Neural progenitor cell (in vitro differentiated cells): Measurements from ENCODE around the gene SDF4.

Experiments
- EZH2 ChIP-seq: fragments of 200-600 bp; sonication (generic); IDR thresholded peaks from 2 replicates; pipeline ENCODE4 v1.6.1; 2017; ENCODE audit warnings: antibody characterized with exemption, mild to moderate bottlenecking, moderate library complexity
- EZH2phosphoT487 ChIP-seq: fragments of 200-600 bp; sonication (generic); IDR thresholded peaks from 2 replicates; pipeline ENCODE4 v1.6.1; 2017; ENCODE audit warnings: antibody characterized with exemption
- TF ChIP-seq, protein P1 (sequence below): fragments of 200-600 bp; sonication (generic); IDR thresholded peaks from 2 replicates; pipeline ENCODE4 v1.5.1; 2017; ENCODE audit warnings: antibody characterized with exemption, mild to moderate bottlenecking

- no peak for TF ChIP-seq EZH2
- TF ChIP-seq, protein P1, sequence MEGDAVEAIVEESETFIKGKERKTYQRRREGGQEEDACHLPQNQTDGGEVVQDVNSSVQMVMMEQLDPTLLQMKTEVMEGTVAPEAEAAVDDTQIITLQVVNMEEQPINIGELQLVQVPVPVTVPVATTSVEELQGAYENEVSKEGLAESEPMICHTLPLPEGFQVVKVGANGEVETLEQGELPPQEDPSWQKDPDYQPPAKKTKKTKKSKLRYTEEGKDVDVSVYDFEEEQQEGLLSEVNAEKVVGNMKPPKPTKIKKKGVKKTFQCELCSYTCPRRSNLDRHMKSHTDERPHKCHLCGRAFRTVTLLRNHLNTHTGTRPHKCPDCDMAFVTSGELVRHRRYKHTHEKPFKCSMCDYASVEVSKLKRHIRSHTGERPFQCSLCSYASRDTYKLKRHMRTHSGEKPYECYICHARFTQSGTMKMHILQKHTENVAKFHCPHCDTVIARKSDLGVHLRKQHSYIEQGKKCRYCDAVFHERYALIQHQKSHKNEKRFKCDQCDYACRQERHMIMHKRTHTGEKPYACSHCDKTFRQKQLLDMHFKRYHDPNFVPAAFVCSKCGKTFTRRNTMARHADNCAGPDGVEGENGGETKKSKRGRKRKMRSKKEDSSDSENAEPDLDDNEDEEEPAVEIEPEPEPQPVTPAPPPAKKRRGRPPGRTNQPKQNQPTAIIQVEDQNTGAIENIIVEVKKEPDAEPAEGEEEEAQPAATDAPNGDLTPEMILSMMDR: no peak
- no peak for TF ChIP-seq EZH2phosphoT487
These were observed 3.4 kb upstream of the SDF4 start for GRCh38 chr1:1235016-1235744.
